ENCODE results near the gene UCHL1.

DNA sequence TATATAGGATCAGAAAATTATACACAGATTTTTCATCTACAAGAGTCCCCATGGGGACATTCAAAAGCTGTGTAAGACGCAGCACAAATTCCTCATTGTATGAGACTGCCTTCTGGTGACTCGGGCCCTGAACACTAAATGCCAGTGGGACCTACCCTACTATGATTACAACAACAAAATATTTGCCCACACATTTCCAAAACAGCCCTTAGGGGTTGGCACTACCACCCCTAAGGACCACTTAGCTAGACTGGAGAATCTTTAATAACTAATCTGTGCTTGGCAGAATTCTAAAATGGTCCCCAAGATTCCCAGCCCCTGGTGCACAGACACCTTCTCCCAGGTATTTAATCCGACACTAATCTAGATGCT is 29.1 kb downstream of the UCHL1 start:
- no peak for TF ChIP-seq POLR2AphosphoS5 (IDR thresholded peaks at IDR 0.05)
- TF ChIP-seq, protein P1, sequence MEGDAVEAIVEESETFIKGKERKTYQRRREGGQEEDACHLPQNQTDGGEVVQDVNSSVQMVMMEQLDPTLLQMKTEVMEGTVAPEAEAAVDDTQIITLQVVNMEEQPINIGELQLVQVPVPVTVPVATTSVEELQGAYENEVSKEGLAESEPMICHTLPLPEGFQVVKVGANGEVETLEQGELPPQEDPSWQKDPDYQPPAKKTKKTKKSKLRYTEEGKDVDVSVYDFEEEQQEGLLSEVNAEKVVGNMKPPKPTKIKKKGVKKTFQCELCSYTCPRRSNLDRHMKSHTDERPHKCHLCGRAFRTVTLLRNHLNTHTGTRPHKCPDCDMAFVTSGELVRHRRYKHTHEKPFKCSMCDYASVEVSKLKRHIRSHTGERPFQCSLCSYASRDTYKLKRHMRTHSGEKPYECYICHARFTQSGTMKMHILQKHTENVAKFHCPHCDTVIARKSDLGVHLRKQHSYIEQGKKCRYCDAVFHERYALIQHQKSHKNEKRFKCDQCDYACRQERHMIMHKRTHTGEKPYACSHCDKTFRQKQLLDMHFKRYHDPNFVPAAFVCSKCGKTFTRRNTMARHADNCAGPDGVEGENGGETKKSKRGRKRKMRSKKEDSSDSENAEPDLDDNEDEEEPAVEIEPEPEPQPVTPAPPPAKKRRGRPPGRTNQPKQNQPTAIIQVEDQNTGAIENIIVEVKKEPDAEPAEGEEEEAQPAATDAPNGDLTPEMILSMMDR (IDR thresholded peaks at IDR 0.05), result no peak
- no peak for TF ChIP-seq POLR2A (IDR thresholded peaks at IDR 0.05)

All from upper lobe of left lung (tissue), 4 donors.